Vagina (tissue), 2 donors: ENCODE results near the gene MBLAC1. TPM values are rescaled to one million over a fixed set of nuclear protein-coding genes. Genes with fewer than 3 reads are reported as not detected.

Experiments
- DNase-seq, 2 donors: peaks; one replicate each; pipeline ENCODE4 v3.0.0-alpha.2; 2017; ENCODE audit errors: extremely low spot score in 2 of 2
- H3K27ac ChIP-seq: fragments of 200-600 bp; sonication (generic); one replicate; pipeline ENCODE4 v1.5.1; 2019
- H3K27me3 ChIP-seq: fragments of 200-600 bp; sonication (generic); one replicate; pipeline ENCODE4 v1.5.1; 2019
- H3K36me3 ChIP-seq, 2 donors: fragments of 200-600 bp; sonication (generic); one replicate each; pipeline ENCODE4 v1.5.1; 2017 to 2019
- H3K4me1 ChIP-seq: fragments of 200-600 bp; sonication (generic); one replicate; pipeline ENCODE4 v1.5.1; 2019
- H3K4me3 ChIP-seq, 2 donors: fragments of 200-600 bp; sonication (generic); 1 replicate in 1 of 2; 2 replicates in 1 of 2; pipeline ENCODE4 v1.5.1; 2016 to 2019
- H3K9me3 ChIP-seq: fragments of 200-600 bp; sonication (generic); one replicate; pipeline ENCODE4 v1.5.1; 2019
- POLR2A ChIP-seq, 2 donors: fragments of 450-650 bp; IDR thresholded peaks; one replicate each; pipeline ENCODE4 v1.6.1; 2017; ENCODE audit warnings: antibody characterized with exemption in 2 of 2, mild to moderate bottlenecking in 2 of 2, moderate library complexity in 2 of 2
- POLR2AphosphoS5 ChIP-seq, 2 donors: sonication (generic); formaldehyde crosslinking; IDR thresholded peaks; one replicate each; pipeline ENCODE4 v1.9.0; 2017; ENCODE audit warnings: antibody characterized with exemption in 2 of 2, mild to moderate bottlenecking in 2 of 2, low read depth in 1 of 2; ENCODE audit not compliant: insufficient read depth in 1 of 2
- intact Hi-C: fragments of 100-400 bp; cut with DNase I; formaldehyde crosslinking; loops from one replicate; pipeline ENCODE4 v1.15.1; 2023
- total RNA-seq: library from RNA; depleted of rRNA; stranded (reverse); fragments of >200 nt; gene quantifications from one replicate; pipeline ENCODE4 v1.2.3, GENCODE V29; 2016
- TF ChIP-seq, protein P1 (sequence below), 3 experiments: fragments of 450-650 bp in 2 of 3; fragments of 200-600 bp in 1 of 3; sonication (generic) in 1 of 3; IDR thresholded peaks; one replicate each; pipeline ENCODE4 v1.5.1; 2017 to 2019; ENCODE audit warnings: antibody characterized with exemption in 3 of 3, mild to moderate bottlenecking in 2 of 3, moderate library complexity in 2 of 3

The MBLAC1 gene
- total RNA-seq, 1 donor from 2014 or later, result 2.9 TPM

DNA sequence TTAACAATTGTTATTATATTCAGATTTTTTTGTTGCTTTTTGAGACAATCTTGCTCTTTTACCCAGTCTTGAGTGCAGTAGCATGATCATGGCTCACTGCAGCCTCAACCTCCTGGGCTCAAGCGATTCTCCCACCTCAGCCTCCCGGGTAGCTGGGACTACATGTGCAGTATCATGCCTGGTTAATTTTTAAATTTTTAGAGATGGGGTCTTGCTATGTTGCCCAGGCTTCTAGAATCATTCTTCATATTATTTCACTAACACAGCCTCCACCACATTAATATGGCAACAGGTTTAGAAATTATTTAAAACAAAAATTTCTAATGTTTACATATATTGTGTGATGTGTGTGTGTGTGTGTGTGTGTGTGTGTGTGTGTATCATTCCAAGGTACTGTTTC lies 20.5 kb downstream of the MBLAC1 start:
- no peaks in the 10 kb centered on the region for H3K9me3 ChIP-seq
- TF ChIP-seq, protein P1, sequence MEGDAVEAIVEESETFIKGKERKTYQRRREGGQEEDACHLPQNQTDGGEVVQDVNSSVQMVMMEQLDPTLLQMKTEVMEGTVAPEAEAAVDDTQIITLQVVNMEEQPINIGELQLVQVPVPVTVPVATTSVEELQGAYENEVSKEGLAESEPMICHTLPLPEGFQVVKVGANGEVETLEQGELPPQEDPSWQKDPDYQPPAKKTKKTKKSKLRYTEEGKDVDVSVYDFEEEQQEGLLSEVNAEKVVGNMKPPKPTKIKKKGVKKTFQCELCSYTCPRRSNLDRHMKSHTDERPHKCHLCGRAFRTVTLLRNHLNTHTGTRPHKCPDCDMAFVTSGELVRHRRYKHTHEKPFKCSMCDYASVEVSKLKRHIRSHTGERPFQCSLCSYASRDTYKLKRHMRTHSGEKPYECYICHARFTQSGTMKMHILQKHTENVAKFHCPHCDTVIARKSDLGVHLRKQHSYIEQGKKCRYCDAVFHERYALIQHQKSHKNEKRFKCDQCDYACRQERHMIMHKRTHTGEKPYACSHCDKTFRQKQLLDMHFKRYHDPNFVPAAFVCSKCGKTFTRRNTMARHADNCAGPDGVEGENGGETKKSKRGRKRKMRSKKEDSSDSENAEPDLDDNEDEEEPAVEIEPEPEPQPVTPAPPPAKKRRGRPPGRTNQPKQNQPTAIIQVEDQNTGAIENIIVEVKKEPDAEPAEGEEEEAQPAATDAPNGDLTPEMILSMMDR (IDR thresholded peaks at IDR 0.05), result no peak
- TF ChIP-seq POLR2AphosphoS5 (IDR thresholded peaks at IDR 0.05; ENCODE audit: insufficient read depth in 1 of 2, low read depth in 1 of 2) (no peak), POLR2A (IDR thresholded peaks at IDR 0.05) (no peak)
- H3K27ac ChIP-seq, result no peak overlapping the region
- peaks cover 13% of the 10 kb centered on the region for H3K4me1 ChIP-seq
- no peaks in the 10 kb centered on the region for H3K27me3 ChIP-seq
- intact Hi-C loops, result loop anchor here (10.0 kb wide), 1 partner anchor 48 kb away; no protein-coding TSS in a partner anchor
- no peak overlapping the region for H3K4me3 ChIP-seq
- DNase-seq, result no peak
- H3K36me3 ChIP-seq, result no peaks in the 10 kb centered on the region

DNA sequence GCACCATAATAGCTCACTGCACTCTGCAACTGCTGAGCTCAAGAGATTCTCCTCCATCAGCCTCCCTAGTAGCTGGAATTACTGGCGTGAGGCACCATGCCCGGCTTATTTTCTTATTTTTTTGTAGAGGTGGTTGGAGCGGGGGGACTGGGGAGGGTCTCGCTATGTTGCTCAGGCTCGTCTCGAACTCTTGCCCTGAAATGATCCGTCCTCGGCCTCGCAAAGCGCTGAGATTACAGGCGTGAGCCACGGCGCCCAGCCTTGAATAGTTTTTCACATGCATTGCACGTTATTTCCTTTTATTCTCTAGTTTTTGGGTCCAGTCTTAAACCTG lies 21.4 kb downstream of the MBLAC1 start:
- Histone ChIP-seq H3K27ac (peak overlapping the region; percentile 61), H3K36me3 (peaks cover 0 to 6% of the 10 kb centered on the region in 2 donors), H3K4me1 (peaks cover 14% of the 10 kb centered on the region), H3K27me3 (no peaks in the 10 kb centered on the region), H3K4me3 (peak overlapping the region; percentile 27 to 84), H3K9me3 (no peaks in the 10 kb centered on the region)
- intact Hi-C loops, result loop anchor here (10.0 kb wide), 1 partner anchor 47 kb away; no protein-coding TSS in a partner anchor
- TF ChIP-seq, protein P1 (IDR thresholded peaks at IDR 0.05), result no peak
- TF ChIP-seq POLR2A (IDR thresholded peaks at IDR 0.05) (no peak), POLR2AphosphoS5 (IDR thresholded peaks at IDR 0.05; ENCODE audit: insufficient read depth in 1 of 2, low read depth in 1 of 2) (no peak)
- no peak for DNase-seq

DNA sequence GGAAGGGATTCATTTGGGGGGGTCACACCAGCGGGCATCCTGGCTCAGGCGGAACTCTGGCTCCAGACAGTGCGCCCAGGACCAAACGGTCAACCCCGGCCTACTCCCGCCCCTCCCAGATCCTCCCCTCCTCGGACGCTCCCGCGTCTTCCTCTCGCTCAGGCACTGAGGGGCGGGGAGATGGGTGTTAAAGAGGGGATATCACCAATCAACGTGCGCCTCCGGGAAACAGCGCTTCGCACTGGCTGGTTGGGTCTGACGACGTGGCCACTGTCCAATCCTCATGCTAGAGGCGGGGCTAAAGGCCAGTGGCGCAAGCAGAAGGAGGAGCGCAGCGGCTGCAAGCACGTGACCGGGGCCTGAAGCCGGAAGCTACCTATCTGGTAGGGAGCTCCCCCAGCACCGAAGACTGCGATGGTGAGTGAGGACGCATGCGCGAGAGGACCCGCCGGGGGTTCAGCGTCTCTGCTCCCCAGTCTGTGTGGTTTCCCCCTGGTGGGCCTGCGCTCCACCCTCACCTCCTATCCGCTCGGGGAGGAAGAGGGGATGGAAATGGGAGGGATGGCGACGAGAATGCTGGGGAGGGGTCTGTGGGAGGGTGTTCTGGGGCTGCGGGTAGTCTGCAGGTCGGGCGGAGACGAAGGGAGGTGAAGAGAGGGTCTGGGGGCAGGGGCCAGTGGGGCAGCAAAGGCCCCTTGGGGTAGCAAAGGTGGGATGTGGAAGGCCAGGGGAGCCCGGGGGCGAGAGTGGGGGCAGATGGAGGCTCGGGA lies 22.0 kb downstream of the MBLAC1 start, which contains the start of gene LAMTOR4:
TSS of gene LAMTOR4 (plus strand) at position 360 of the 770 bp plus-strand sequence. CDS start at position 415, 55 bp downstream.
- peak within 1 kb of the TSS; percentile 75 to 84 for H3K4me3 ChIP-seq
- H3K27ac ChIP-seq, result peak within 1 kb of the TSS; percentile 90
- peak; percentile 98 to 99 for DNase-seq
- H3K9me3 ChIP-seq, result no peaks in the 10 kb centered on the region
- H3K4me1 ChIP-seq, result peaks cover 20% of the 10 kb centered on the region
- intact Hi-C loops, result loop anchor here (10.0 kb wide), 1 partner anchor 46 kb away; no protein-coding TSS in a partner anchor
- peaks cover 0 to 10% of the 10 kb centered on the region in 2 donors for H3K36me3 ChIP-seq
- TF ChIP-seq POLR2A (IDR thresholded peaks at IDR 0.05) (peak in 1 of 2 donors; percentile 56), POLR2AphosphoS5 (IDR thresholded peaks at IDR 0.05; ENCODE audit: insufficient read depth in 1 of 2, low read depth in 1 of 2) (peak; percentile 98 to 99)
- TF ChIP-seq, protein P1 (IDR thresholded peaks at IDR 0.05), result no peak
- no peaks in the 10 kb centered on the region for H3K27me3 ChIP-seq

DNA sequence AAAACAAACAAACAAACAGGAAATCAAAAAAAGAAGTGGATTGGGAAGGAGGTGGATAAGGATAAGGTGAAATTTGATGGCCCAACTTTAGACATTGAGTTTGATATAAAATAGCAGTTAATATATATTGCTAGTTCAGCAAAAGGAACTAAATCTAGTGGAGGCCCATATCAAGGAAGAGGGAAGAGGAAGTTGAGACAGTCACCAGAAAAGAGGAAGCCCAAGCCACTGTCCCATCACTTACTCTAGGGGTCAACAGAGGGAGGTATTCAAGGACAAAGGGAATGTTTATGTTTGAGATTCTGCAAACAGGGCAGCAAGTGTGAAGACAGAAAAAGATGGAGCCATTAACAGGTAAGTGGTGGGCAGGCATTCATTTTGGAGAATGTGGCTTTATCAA lies 25.6 kb downstream of the MBLAC1 start:
- DNase-seq, result no peak
- peaks cover 43% of the 10 kb centered on the region for H3K4me1 ChIP-seq
- no peak overlapping the region for H3K4me3 ChIP-seq
- TF ChIP-seq POLR2A (IDR thresholded peaks at IDR 0.05) (no peak), POLR2AphosphoS5 (IDR thresholded peaks at IDR 0.05; ENCODE audit: insufficient read depth in 1 of 2, low read depth in 1 of 2) (no peak)
- TF ChIP-seq, protein P1 (IDR thresholded peaks at IDR 0.05), result no peak
- H3K27me3 ChIP-seq, result no peaks in the 10 kb centered on the region
- peaks cover 0 to 27% of the 10 kb centered on the region in 2 donors for H3K36me3 ChIP-seq
- no peaks in the 10 kb centered on the region for H3K9me3 ChIP-seq
- intact Hi-C loops, result no loop called here
- no peak overlapping the region for H3K27ac ChIP-seq
